ENCODE results near the gene MYOCD.

Gene MYOCD

DNA sequence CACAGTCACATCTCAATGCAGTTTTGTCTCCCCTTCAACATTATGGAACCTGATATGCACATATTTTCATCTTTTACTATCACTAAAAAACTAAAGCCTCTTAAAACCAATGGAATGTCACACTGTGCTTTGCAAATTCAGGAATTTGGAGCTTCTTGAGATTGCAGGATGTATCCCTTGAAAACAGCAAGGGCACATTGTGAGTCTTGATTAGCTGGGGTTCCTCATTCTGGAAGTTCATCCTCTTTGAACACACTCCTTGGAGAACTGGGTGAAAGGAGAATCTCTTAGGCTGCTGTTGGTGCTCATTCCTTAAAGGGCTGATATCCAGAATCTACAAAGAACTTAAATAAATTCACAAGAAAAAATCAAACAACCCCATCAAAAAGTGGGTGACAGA lies 21.1 kb upstream of the MYOCD start:
- no peak for DNase-seq

GRCh38 chr17:12646761-12647422 lies 18.8 kb upstream of the MYOCD start:
- no peak for DNase-seq

DNA sequence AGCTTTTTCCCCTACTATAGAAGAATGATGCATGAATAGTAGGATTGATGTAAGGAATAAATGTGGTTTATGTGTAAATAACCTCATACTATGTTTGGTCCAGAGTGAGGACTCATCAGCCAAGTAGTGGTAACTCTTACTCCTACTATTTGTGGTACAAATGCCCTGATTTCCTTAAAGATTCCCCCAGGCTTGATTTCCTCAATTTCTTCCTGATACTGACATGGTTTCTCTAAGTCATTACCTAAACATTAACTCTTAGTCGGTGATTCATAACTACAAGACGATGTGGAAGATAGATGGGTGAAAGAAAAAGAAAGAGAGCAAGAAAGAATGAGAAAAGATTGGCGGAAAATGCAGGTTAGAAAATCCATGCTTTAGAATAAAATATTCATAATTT lies 17.2 kb upstream of the MYOCD start:
- DNase-seq: no peak

GRCh38 chr17:12655936-12656335 lies 9.8 kb upstream of the MYOCD start:
- no peak for DNase-seq

DNA sequence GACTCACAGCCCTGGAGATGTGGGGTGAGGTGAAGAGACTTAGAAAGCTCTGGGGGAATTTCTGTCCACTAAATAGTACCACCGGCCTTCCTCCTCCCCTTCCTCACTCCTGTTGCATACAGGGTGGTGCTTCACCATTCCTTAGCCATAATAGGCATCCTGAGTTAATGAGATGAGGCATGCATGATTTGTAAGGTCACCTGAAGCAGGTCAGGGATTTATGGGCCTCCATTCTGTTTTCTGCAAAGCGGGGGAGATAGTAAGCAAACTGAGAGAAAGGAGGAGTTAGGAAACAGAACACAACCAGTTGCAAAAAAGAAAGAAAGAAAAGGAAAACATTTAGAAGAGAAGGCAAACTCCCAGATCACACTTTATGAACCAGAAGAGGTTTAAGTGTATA lies 9.3 kb upstream of the MYOCD start:
- DNase-seq: no peak

- no peak for DNase-seq
These were observed 6.2 kb upstream of the MYOCD start for GRCh38 chr17:12659500-12659899.

DNA sequence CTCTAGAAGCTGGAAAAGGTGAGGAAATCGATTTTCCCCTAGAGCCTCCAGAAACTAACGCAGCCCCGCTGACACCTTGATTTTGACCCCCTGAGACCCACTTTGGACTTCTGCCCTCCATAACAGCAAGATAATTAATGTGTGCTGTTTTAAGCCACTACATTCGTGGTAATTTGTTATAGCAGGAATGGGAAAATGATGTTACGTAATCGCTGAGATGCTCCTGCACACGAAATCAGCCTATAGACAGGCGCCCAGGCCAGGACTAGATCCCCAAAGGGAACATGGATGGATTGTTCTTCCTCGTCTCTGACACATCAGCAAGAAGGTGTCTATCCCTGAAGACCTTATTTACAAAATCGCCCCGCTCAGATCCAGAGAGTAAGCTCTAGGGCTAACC lies 1.4 kb upstream of the MYOCD start:
- DNase-seq: no peak

DNA sequence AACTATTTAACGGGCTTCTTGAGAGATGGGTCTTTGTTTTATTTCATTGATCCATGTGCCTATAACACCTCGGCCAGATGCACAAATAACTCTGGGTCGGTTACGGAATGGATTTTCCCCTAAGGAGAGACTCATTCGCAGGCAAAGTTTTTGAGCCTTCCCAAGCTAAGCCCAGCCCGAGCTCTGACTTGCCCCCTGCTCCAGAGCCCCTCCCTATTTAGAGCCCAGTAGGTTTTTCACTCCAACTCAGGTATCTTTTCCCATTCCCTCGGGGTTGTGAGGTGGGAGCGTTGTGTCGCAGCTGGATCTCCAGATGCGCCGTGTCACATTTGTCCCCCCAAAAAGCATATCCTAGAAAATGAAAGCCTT lies 812 bp upstream of the MYOCD start:
- no peak for DNase-seq

DNA sequence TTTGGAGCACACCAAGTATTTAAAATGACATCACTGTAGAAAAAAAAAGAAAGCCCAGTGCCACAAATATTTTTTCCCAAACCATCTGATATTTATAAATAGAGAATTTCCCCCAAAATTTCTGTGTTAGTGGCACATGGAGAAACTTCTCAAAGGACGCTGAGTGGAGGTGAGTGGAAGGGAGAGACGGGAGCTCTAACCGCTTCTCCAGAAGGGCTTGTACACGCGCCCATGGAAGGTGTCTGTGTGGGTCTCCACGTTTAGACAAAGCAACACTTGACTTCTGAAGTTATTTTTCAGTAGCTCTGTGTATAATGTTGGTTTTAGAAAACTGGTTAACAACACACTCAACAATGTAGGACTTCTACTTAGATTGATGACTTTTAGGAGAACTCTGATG lies 1.0 kb downstream of the MYOCD start:
- no peak for DNase-seq

GRCh38 chr17:12667299-12667958 lies 1.7 kb downstream of the MYOCD start:
- DNase-seq: no peak

- DNase-seq: no peak
These were observed 6.2 kb downstream of the MYOCD start for GRCh38 chr17:12671906-12672305.

DNA sequence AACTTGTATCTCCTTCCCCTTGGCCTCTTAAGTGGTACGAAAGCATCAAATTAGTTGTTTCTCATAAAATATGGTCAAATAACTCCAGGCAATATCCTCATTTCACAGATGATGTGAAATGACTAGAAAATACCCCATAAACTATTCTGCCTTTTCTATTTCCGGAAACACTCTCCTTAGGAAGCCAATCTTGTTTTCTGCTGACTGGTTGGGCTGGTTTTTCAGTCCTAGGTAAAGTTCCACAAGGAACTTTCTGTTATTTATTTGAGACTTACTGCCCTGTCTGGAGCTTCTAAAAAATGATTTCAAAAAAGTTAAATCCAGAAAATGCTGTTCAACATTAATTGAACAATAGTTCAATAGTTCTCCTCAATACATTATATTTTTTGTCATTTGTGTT lies 7.3 kb downstream of the MYOCD start:
- no peak for DNase-seq

DNA sequence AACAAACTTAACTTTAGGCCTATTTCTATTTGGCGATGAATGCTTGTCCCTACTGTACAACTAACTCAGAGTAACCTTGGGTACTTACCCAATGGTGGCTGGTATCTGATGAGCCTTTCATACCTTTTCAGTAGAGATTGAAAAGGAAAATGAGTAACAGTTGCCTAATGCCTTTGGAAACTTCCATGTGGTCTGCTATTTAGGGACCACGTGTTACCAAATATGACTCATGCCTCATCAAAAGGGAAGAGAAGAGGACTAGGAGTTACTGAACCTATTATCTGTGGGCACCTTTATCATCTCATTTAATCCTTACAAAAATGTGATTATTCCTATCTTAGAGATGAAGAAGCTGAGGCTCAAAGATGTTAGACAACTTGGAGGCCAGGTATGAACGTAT lies 8.1 kb downstream of the MYOCD start:
- DNase-seq: no peak

DNA sequence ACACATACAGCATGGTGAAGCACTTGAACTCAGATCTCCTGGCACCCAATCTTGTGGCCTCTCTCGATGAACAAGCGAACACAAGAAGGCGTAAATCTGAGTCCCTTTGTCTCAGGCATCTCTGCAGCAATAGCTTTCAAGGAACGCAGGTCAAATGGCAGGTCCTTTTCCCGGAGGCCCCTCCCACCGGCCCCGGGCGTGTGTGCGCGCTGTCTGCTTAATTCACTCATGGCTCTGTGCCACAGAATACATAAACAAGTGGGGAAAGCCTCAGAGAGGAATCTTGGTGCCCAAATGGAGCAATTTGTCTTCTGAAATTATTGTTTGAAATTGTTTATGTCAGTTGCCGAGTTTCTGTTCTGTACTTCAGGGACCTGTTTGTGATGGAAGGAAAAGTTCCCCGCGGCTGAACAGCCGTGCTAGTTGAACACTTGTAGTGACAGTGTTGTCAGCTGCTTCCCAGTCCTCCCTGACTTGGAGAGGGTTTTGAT lies 14.8 kb downstream of the MYOCD start:
- DNase-seq: no peak

DNA sequence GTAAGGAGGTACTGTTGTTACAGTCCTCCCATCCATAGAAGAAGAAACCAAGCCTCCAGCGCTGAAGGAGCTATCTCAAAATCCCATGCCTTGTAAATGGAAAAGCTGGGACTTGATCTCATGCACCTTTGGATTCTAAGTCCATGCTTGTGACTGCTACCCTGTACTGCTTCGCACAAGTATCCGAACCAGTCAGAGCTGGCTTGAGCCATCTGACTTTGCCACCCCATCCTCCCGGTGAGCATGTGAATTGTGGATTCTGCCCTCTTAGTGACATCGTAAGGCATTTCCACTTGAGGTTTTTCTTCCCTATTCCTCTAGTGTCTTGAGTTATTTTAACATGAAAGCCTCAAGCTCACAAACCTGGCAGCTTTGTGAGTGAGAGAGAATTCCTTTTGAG lies 15.3 kb downstream of the MYOCD start:
- DNase-seq: no peak

DNA sequence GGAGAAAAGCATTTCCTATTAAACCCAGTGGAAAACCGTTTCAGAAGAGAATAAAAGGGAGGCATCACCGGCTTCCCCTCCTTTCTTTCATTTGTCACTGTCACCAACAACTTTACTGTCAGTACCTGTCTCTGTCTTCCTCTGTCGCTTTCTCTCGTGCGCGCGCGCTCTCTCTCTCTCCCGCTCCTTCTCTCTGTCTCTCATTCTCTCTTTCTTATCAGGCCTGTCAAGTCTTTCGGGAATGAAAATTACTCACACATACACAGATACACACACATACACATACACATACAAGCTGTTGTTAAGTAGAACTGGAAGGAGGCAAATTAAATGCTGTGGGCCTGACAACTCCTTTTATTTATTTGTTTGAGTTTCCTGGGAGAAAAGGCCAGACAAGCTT lies 17.6 kb downstream of the MYOCD start:
- no peak for DNase-seq

- DNase-seq: no peak
These were observed 20.8 kb downstream of the MYOCD start for GRCh38 chr17:12686486-12686885.

- no peak for DNase-seq
These were observed 22.7 kb downstream of the MYOCD start for GRCh38 chr17:12688382-12688781.

- no peak for DNase-seq
These were observed 25.5 kb downstream of the MYOCD start for GRCh38 chr17:12691173-12691572.

GRCh38 chr17:12693640-12694039 lies 27.9 kb downstream of the MYOCD start:
- DNase-seq: no peak

DNA sequence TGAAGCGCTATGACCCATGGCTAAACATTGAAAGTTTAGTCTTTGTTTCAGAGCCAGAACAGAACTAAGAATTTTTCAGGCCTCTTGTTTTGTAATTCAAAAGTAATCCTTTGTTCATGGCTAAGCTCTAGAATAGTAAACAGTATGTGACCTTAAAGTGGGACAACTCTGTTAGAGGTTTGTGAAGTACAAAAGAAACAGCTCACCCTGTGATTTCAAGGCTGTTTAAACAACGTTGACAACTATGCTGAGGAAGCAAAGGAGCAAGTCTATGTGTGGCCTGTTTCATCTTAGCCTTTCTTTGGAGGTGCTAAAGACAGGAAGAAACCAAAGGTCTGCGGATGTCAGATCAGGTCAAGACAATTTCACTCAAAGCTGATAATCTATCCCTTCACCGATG lies 40.4 kb downstream of the MYOCD start:
- no peak for DNase-seq

GRCh38 chr17:12709063-12709462 lies 43.4 kb downstream of the MYOCD start:
- no peak for DNase-seq

DNA sequence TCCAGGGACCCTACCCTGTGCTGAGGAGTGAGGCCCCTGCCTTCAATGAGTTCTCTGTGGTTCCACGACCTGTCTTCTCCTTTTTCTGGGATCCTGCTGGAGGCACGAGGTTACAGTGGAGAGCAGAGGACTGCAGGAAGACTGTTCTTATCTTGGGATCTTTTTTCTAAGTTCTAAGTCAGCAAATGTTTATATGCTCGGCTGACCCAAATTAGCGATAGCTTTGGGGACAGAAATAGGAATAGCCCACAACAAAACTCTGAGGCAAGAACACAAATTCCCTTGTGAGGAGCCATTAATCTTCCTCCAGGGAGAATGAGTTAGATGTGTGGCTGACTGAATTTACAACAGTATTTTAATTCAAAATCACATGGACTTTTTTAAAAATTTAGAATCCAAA lies 46.7 kb downstream of the MYOCD start:
- DNase-seq: no peak

GRCh38 chr17:12712941-12713340 lies 47.3 kb downstream of the MYOCD start:
- no peak for DNase-seq

GRCh38 chr17:12719948-12720347 lies 54.3 kb downstream of the MYOCD start:
- no peak for DNase-seq
